ENCODE measurements around the gene CROCC2. TPM values are rescaled to one million over a fixed set of nuclear protein-coding genes. Genes with fewer than 3 reads are reported as not detected.

The CROCC2 gene
- polyA plus RNA-seq, 12 donors, result 0.08 to 0.70 (median 0.28) TPM; not detected in 2

DNA sequence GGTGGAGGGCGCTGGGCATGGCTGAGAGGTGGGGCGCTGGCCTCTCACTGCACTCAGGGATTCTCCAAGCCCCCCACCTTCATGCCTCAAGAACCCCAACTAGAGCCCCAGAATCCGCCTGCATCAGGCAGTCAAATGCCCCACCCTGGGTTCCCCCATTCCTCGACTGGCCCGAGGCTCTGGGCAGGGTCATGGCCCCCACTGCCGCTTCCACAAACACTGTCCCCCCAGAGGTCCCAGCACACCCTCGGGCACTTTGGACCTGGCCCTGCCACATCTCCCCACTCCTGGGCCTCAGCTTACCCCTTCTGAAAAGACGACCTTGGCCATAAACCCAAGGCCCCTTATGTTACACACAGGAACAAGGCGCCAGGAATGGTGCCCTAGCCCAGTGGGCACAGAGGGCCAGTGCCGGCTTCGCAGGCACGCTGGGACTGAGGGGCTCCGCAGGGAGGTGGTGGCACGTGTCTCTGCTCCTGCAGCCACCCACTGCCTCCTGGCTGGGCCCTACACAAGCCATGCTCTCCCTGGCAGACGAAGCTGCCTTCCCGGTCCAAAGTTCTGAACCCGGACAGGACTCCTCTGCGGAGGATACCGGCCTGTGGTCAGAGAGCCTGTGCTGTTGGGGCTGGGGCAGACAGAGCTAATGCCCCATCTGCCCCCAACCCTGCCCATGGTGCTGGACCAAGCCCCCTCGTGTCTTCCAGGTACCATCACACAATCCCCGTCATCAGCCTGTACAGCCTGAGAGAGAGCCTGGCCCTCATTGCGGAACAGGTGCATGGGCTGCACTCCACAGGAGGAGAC, 30.7 kb upstream of the CROCC2 start:
- DNase-seq, result no peak

DNA sequence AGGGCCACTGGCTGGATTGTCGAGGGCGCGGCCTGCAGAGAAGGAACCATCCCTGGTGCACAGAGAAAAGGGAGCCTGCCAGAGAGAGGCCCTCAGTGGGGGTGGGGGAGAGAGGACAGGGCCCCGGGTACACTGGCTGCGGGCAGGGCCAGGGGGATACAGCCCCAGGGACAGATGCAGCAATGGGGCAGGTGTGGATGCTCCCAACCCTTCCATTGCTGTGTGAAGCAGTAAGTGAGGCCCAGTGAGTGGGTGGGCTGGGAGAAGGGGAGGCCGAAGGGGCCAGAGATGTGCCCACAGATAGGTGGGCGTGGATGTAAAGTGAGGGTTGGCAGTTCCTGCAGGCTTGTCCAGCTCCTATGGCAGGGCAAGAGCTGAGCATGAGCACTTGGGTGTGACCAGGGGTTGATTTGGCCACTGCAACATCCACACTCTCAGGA, 30.1 kb upstream of the CROCC2 start:
- DNase-seq, result no peak

DNA sequence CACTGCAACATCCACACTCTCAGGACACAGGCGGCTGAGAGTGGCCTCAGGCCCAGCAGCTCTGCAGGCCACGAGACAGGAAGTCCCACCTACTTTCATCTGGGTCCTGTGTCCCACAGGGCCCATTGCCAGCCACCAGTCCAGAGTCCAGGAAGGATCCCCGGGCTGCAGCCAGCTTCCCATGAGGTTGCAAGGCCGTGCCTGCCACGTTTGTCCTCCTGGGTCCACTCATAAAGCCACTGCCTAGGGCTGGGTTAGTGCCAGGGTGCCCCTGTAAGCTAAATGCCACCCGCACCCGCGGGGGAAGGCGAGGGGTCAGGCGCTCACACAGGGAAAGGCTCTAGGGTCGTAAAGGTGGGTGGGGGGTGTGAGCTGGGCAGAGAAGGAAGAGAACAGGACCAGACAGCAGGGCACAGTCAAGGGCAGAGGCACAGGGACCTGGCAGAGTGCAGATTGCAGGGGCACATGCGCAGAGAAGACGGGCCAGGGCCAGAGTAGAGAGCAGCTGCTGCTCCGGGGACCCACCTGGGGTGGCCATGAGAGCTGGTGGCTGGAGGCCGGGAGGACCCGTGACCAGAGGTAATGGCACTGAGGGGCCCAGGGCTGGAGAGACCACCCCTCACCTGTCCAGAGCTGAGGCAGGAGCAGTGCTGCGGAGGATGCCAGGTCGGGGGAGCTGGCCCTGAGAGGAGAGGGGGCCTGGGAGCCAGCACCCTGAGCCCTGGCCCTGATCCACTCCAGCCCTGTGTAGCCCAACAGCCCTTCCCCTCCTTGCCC, 29.5 kb upstream of the CROCC2 start:
- no peak for DNase-seq

DNA sequence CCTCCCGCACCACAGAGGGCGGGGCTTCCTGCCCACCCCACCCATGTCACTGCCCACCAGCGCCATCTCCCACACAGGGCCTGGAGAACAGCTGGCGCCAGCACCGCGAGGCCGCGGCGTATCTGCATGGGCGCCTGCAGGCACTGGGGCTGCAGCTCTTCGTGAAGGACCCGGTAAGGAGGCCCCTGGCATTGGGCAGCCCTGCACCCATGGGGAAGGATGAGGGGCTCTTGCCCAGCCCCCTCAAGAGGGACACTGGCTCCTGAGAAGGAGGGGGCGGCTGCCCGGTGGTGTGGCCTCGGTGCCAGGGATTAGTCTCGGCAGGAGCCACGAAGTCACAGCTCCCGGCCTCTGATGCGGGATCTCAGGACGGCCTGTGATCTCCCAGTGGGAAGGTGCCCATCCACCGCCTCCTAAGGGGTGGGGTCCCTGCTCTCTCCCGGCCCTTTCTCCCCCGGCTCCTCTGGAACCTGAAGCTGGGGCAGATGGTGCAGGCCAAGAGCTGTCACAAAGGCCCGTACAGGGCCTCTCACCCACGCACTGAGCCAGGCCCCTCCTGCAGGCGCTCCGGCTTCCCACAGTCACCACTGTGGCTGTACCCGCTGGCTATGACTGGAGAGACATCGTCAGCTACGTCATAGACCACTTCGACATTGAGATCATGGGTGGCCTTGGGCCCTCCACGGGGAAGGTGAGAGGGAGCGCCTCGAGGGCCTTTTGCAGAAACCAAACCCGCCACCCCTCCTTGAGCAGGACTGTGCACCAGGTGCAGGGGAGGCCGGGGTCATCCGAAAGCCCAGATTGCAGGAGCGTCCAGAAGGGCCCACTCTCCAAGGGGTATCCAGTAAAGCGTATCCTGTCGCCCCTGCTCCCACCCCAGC, 28.4 kb upstream of the CROCC2 start:
- no peak for DNase-seq

DNA sequence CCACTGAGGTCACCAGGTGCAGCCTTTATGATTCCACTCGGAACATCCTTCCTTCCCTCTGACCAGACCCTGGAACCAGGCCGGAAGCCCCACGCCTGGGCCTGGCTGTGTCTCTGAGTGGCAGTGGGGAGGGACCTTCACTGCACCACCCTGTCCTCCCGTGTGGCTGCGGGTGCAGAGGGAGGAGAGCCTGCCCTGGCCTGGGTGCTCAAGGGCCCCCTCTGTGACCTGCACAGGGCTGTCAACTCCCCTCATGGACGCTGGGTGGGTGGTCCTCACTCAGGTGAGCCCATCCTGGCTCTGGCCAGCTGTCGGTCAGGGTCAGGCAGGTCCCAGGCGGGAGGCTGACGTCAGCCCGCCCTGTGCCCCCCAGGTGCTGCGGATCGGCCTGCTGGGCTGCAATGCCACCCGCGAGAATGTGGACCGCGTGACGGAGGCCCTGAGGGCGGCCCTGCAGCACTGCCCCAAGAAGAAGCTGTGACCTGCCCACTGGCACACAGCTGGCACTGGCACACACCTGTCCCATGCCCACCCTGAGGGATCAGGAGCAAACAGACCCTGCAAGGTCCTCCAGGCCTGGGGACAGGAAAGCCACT, 27.7 kb upstream of the CROCC2 start:
- DNase-seq, result no peak

DNA sequence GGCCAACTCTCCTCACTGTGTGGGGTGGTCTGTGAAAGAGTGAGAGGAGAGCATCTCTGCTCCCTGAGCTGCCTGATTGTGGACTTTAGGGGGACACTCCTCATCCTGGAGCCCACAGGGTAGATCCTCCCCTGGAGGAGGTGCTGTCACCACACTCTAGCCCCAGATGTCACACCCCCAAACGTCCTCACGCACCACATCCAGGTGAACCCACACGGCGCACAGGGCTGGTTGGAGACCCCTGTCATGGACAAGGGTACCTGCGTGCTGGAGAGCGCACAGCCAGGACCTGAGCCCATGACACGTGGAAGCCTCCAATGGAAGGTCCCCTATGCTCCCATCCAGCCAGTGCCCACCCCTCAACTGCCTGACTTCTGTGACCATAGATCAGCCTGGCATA, 27.0 kb upstream of the CROCC2 start:
- DNase-seq, result no peak

DNA sequence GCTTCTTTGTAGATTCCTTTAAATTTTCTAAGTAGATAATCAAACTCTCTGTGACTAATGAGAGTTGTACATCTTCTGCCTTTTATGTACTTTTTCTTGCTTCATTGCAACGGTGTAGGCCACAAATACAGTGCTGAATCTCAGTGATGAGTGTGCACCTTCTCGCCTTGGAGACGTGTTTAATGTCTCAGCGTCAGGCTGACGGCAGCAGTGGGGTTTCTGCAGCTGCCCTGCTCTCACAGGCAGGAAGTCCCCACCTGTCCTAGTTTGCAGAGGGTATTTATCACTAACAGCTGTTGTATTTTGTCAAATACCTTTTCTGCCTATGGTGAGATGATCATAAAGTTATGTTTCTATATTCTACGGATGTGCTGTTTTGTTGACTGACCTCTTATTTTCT, 24.2 kb upstream of the CROCC2 start:
- DNase-seq, result no peak

DNA sequence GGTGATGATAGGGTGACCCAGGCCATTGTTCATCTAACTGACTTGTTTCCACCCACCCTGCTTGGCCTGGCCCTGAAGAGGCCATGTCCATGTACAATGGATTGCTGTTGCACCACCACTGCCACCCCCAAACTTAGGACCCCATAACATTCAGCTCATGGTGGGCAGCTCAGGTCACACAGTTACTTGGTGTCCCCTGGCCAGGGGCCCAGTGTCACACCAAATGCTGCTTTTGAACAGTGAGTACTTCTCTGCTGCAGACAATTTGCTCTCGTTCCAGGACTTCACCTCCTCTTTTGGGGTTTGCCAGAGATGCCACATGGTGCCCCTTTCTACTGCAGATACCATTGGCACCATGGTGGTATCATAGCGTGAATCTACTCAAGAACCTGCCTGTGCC, 21.9 kb upstream of the CROCC2 start:
- DNase-seq, result no peak

DNA sequence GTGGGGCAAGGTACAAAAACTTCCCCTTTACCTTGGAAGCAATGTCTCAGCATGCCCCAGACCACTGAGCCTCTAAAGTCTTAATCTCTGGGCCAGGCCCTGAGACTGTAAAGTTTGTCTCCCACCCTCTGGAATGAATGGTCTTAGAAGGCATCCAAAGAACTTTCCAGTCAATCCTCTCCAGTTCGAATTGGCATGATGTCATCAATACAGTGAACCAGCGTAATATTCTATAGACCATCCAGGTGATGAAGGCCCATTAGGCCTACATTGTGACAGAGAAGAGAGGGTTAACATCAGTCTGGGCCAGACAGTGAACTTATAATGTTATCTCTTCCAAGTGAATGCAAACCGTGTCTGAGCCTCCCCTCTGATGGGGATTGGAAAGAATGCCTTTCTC, 21.4 kb upstream of the CROCC2 start:
- DNase-seq, result no peak

DNA sequence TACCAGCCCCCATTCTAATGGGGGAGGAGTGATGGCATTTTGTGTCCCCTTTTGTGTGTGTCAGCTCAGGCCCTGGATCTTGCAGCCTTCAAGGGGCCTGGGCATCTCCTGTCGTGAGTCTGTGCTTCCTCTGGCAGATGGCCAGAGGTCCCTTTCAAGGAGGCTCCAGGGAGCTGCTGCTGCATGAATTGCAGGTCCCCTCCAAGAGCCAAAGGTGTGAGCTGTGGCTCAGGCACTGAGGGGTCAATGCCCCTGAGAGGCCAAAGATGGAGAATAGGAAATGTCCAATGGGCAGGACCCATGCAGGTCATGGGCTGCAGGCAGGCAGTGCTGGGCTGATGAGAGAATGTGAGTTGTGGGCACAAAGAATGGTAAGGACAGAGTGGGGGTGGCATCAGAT, 20.6 kb upstream of the CROCC2 start:
- DNase-seq, result no peak

DNA sequence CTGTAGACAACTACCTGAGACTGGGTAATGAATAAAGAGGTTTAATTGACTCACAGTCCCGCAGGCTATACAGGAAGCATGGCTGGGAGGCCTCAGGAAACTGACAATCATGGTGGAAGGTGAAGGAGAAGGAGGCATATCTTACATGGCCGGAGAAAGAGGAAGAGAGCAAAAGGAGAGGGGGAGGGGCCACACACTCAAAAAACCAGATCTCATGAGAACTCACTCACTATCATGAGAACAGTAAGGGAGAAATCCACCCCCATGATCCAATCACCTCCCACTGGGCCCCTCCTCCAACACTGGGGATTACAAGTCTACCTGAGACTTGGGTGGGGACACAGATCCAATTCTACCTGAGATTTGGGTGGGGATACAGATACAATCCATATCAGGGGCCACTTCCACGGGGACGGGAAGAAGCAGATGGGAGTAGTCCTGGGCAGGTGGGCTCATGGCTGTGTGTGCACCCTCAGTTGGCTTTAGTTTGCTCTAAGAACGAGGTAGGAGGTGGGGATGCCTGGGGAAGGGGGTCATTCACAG, 20.0 kb upstream of the CROCC2 start:
- DNase-seq, result no peak

DNA sequence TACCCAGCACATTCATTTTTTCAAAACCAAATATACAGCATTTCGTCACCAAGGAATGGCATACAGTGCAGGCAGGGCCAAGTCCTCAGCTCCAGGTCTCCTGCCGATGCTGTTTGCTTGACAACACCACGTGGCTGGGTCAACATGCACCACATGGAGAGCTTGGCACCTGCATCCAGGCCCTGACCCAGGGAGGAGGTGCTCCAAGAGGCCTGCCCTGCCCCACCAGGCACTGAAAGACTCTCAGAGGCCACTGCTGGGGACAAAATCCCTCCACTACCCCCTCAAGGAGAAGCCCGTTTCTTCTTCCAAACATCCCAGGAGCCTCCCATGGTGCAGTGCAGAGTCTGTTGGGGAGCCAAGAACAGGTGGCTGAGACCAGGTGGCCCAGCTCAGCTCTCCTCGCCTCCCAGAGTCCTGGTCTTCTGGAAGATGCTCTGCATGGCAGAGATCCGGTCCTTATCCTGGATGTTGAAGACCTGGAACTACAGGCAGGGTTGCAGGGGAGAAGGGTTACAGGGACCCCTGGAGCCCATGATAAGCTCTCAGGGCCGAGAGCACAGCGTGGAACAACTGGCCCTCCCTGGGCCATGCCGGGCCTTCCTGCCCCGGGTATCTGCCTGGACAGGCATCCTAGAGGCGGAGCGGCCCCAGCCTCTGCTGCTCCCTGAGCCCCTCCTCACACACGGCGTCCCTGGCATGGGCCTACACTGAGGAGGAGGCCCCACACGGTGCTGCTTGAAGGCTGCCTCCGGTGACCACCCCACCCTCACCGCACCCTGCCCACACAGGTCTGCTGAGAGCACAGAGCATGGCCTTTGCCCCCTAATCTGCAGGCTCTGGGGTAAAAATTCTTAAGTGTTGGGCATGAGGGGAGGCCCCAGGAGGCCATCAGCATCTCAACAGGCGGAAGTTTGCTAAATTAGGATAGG, 19.2 kb upstream of the CROCC2 start:
- no peak for DNase-seq

DNA sequence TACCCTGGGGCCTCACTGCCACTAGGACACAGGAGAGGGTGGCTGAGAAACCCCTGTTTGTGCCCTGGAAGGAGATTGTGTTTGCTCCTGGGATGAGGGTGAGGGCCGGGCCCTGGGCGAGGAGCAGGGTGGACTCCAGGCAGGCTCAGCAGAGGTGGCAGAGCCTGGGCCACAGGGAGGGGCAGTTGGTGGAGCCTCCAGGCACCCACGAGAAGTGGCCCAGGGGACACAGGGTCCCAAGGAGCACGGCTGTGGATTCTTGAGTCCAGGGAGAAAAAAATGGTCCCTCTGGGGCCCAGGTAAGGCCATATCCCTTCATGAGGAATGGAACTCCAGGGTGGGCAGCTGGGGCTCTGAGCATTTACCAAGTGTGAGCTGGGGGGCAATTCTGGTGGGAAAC, 18.5 kb upstream of the CROCC2 start:
- DNase-seq, result no peak

DNA sequence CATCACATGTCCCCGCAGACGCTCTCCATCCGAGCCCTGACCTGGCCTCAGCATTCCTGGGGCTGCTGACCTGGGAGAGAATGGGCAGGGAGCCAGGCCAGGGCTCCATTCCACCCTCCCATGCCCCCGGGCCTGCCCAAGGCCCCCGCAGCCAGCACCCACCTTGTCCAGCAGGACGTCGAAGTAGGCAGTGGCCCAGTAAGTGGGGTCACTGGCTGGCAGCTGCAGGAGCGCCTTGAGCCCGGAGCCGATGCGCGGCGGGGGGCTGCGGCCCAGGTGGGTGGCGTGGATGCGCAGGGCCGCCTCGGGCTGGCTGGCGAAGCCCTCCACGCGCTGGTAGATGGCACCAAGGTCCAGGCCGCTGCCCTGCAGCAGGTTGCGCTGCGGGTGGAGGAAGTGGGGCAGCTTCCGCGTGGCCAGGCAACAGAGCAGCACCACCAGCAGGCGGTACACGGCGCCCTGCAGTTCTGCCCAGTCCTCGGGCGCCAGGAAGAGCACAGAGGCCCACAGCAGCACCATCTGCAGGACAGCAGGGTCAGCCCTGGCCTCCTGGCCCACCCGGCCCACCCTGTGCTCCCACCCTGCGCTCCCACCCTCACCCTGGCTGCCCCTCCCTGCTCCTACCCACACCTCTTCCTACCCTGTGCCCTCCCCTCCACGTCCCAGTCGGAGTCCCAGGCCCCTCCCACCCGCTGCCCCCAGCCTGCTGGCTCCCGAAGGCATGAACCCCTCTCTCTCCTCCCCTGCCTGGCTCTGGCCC, 17.8 kb upstream of the CROCC2 start:
- DNase-seq, result no peak

DNA sequence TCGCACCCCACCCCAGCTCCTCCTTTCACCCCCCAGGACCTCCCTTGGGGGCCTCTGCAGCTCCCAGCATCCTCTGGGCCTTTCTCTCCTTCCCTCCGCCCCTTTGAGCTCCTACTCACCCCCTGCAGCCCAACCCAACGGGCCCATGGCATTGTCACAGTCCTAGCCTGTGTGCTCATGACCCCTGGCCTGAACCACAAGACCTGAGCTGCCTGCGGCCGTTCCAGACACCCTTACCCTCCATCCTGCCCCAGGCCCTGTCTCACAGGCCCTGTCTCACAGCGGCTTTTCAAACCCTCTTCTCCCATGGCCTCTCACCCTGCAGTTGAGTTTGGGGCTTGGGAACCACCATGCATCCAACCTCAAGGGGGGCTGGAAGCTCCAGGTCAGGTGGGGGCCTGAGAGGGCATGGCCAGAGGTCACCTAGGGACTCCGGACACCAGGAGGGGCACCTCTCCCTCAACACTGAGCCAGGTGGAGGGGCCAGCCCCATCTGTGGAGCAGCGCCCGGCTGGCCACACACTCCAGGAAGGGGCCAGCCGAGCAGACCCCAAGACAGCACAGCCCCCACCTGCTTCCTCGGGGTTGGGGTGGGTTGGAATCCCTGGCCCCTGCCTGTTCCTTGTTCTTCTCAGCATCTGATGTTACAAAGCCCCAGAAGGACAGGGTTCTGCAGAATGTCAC, 17.1 kb upstream of the CROCC2 start:
- no peak for DNase-seq

DNA sequence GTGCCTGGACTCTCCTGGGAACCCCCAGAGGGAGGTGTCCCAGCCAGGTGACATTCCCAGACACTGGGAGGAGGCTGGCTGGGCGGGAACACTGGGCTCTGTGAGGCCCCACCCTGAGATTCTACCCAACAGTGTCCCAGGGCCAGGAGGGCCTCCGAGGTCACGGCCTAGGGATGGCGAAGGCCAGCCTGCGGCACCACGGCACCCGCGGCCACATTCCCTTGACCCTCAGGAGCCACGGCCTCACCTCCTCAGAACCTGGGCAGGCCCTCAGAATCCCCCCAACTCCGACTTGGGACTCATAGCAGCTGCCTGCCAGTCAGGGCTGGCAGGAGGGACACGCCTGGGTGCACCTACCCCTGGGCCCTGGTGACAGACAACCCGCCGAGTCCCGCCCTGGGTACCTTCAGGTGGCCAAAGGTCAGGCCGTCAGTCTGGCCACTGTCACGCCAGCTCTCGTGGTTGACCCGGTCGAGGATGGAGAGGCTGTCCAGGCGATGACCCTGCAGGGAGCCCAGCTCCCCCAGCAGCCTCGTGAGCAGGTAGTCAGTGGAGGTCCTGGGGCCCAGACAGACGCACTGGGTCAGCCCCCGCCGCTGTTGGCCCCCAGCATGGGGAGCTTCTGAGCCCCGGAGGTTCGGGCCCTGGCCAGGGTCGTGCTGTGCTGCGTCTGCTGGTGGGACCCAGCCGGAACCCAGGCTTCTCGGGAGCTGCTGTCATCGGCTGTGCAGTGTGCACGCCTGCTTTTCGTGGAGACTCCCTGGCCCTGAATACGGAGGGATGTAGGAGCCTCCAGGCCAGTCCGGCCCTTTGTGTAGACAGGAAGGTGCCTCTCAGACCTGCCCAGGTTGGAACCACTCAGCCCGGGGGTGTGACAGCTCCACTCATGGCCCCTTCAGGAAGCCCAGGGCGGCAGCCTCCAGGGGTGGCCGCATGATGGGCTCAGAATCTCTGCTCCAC, 16.3 kb upstream of the CROCC2 start:
- no peak for DNase-seq

DNA sequence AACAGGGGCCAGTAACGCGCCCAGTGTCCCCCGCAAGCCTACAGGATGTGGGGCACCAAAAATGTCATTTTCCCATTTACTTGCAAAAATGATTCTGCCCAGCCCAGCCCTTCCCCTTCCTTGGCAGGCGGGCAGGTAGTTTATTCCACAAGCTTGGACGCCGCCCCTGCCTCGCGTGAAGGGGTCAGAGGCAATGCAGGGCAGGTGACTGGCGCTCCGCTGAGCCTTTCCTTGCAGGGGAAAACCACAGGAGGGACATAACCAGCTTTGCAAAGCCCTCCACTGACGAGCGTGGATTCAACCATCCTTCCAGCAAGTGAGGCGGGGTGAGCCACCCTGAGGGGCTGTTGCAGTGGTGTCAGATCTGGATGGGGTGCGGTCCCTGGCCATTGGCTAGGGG, 15.4 kb upstream of the CROCC2 start:
- no peak for DNase-seq

Data from muscle of arm (tissue), 12 donors.